Prostate gland (tissue), 2 donors: ENCODE results near the gene KRT26.

ENCODE experiments used
- CTCF ChIP-seq, 4 experiments: fragments of 200-600 bp in 2 of 4; fragments of 450-650 bp in 2 of 4; sonication (generic) in 2 of 4; IDR thresholded peaks; 1 replicate in 3 of 4; 2 replicates in 1 of 4; pipeline ENCODE4 v1.5.1; 2016 to 2019; ENCODE audit warnings: antibody characterized with exemption in 4 of 4, mild to moderate bottlenecking in 2 of 4, moderate library complexity in 2 of 4
- POLR2A ChIP-seq: fragments of 450-650 bp; IDR thresholded peaks from one replicate; pipeline ENCODE4 v1.6.1; 2016; ENCODE audit warnings: antibody characterized with exemption, mild to moderate bottlenecking
- POLR2AphosphoS5 ChIP-seq: sonication (generic); formaldehyde crosslinking; IDR thresholded peaks from one replicate; pipeline ENCODE4 v1.6.1; 2017; ENCODE audit warnings: antibody characterized with exemption

DNA sequence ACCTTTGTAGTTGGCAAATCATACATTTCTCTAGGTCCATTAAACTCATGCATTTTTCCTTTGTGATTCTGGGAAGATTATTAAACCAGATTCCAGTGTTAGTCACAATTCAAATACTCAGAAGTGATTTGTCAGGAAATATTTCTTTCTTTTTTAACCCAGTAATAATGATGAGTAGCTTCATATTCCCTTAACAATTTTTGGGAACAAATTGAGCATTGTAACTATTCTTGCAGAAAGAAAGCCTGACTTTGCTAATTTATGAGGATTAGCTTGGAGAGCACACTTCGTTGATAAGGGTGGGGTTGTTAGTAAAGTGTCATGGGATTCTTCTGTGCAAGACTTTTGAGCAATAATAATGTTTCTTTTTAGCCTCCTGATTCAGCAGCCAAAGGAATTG lies 49.8 kb downstream of the KRT26 start:
- no peak for TF ChIP-seq CTCF (IDR thresholded peaks at IDR 0.05)
- no peak for TF ChIP-seq POLR2A
- TF ChIP-seq POLR2AphosphoS5 = no peak
